HEK293 (cell line): ENCODE results near the gene DEDD2.

Experiments used
- BCL11B ChIP-seq: fragments of 450-650 bp; formaldehyde crosslinking; IDR thresholded peaks from 2 replicates; pipeline ENCODE4 v1.5.1; 2016; ENCODE audit warnings: low read depth, missing biosample characterization, missing genetic modification characterization
- GLI4 ChIP-seq: fragments of 450-650 bp; formaldehyde crosslinking; IDR thresholded peaks from 2 replicates; pipeline ENCODE4 v1.5.1; 2016; ENCODE audit warnings: missing biosample characterization, missing genetic modification characterization
- GLIS1 ChIP-seq: fragments of 450-650 bp; formaldehyde crosslinking; IDR thresholded peaks from 2 replicates; pipeline ENCODE4 v1.5.1; 2016; ENCODE audit warnings: missing biosample characterization, missing genetic modification characterization
- GLIS2 ChIP-seq: fragments of 450-650 bp; formaldehyde crosslinking; IDR thresholded peaks from 2 replicates; pipeline ENCODE4 v1.5.1; 2016; ENCODE audit warnings: missing biosample characterization, missing genetic modification characterization
- KLF7 ChIP-seq: fragments of 450-650 bp; formaldehyde crosslinking; IDR thresholded peaks from 2 replicates; pipeline ENCODE4 v1.5.1; 2016; ENCODE audit warnings: missing biosample characterization, missing genetic modification characterization, borderline replicate concordance
- KLF8 ChIP-seq: fragments of 450-650 bp; formaldehyde crosslinking; IDR thresholded peaks from 2 replicates; pipeline ENCODE4 v1.5.1; 2016; ENCODE audit warnings: missing biosample characterization, missing genetic modification characterization
- OSR2 ChIP-seq: fragments of 450-650 bp; formaldehyde crosslinking; IDR thresholded peaks from 2 replicates; pipeline ENCODE4 v1.5.1; 2016; ENCODE audit warnings: missing biosample characterization, missing genetic modification characterization
- REPIN1 ChIP-seq: fragments of 450-650 bp; formaldehyde crosslinking; IDR thresholded peaks from 2 replicates; pipeline ENCODE4 v1.5.1; 2017; ENCODE audit warnings: missing biosample characterization, missing genetic modification characterization, low read depth
- SETDB1 ChIP-seq: IDR thresholded peaks from one replicate; pipeline ENCODE4 v1.6.1; 2017; ENCODE audit warnings: mild to moderate bottlenecking, low read length, moderate library complexity, mixed read lengths; ENCODE audit not compliant: insufficient read length
- ZFP37 ChIP-seq: fragments of 450-650 bp; formaldehyde crosslinking; IDR thresholded peaks from 2 replicates; pipeline ENCODE4 v1.5.1; 2016; ENCODE audit warnings: missing biosample characterization, missing genetic modification characterization
- ZFP69B ChIP-seq: fragments of 450-650 bp; formaldehyde crosslinking; IDR thresholded peaks from 2 replicates; pipeline ENCODE4 v1.5.1; 2016; ENCODE audit warnings: missing biosample characterization, missing genetic modification characterization
- ZNF114 ChIP-seq: fragments of 450-650 bp; formaldehyde crosslinking; IDR thresholded peaks from 2 replicates; pipeline ENCODE4 v1.5.0; 2017; ENCODE audit warnings: missing biosample characterization, missing genetic modification characterization
- ZNF211 ChIP-seq: fragments of 450-650 bp; formaldehyde crosslinking; IDR thresholded peaks from 2 replicates; pipeline ENCODE4 v1.5.1; 2016; ENCODE audit warnings: low read depth, missing biosample characterization, missing genetic modification characterization
- ZNF221 ChIP-seq: fragments of 450-650 bp; formaldehyde crosslinking; IDR thresholded peaks from 2 replicates; pipeline ENCODE4 v1.5.1; 2017; ENCODE audit warnings: missing biosample characterization, missing genetic modification characterization, borderline replicate concordance
- ZNF354C ChIP-seq: fragments of 450-650 bp; formaldehyde crosslinking; IDR thresholded peaks from 2 replicates; pipeline ENCODE4 v1.5.1; 2016; ENCODE audit warnings: missing biosample characterization, missing genetic modification characterization, low read depth, borderline replicate concordance
- ZNF629 ChIP-seq: fragments of 450-650 bp; formaldehyde crosslinking; IDR thresholded peaks from 2 replicates; pipeline ENCODE4 v1.5.1; 2017; ENCODE audit warnings: missing biosample characterization, missing genetic modification characterization
- ZNF660 ChIP-seq: fragments of 450-650 bp; IDR thresholded peaks from 2 replicates; pipeline ENCODE4 v1.5.1; 2018; ENCODE audit warnings: missing biosample characterization, mild to moderate bottlenecking, missing genetic modification characterization
- ZNF670 ChIP-seq: fragments of 450-650 bp; formaldehyde crosslinking; IDR thresholded peaks from 2 replicates; pipeline ENCODE4 v1.5.1; 2016; ENCODE audit warnings: missing biosample characterization, missing genetic modification characterization, low read depth
- ZNF677 ChIP-seq: fragments of 450-650 bp; IDR thresholded peaks from 2 replicates; pipeline ENCODE4 v1.5.0; 2018; ENCODE audit warnings: missing biosample characterization, mild to moderate bottlenecking, missing genetic modification characterization, moderate library complexity
- ZSCAN16 ChIP-seq: fragments of 450-650 bp; formaldehyde crosslinking; IDR thresholded peaks from 2 replicates; pipeline ENCODE4 v1.5.1; 2016; ENCODE audit warnings: missing biosample characterization, missing genetic modification characterization
- TF ChIP-seq, protein P1 (sequence below): fragments of 450-650 bp; formaldehyde crosslinking; IDR thresholded peaks from 2 replicates; pipeline ENCODE4 v1.5.1; 2016; ENCODE audit warnings: missing biosample characterization, missing genetic modification characterization
- TF ChIP-seq, protein P2 (sequence below): fragments of 450-650 bp; formaldehyde crosslinking; IDR thresholded peaks from 2 replicates; pipeline ENCODE4 v1.5.1; 2017; ENCODE audit warnings: missing biosample characterization, missing genetic modification characterization
- TF ChIP-seq, protein P3 (sequence below): fragments of 450-650 bp; formaldehyde crosslinking; IDR thresholded peaks from 2 replicates; pipeline ENCODE4 v1.5.1; 2016; ENCODE audit warnings: missing biosample characterization, missing genetic modification characterization
- TF ChIP-seq, protein P4 (sequence below): fragments of 450-650 bp; formaldehyde crosslinking; conservative IDR thresholded peaks from 2 replicates; pipeline ENCODE4 v1.5.1; 2016; ENCODE audit warnings: low read depth, missing biosample characterization, missing genetic modification characterization
- TF ChIP-seq, protein P5 (sequence below): fragments of 450-650 bp; formaldehyde crosslinking; IDR thresholded peaks from 2 replicates; pipeline ENCODE4 v1.5.1; 2016; ENCODE audit warnings: missing biosample characterization, missing genetic modification characterization
- TF ChIP-seq, protein P6 (sequence below): fragments of 450-650 bp; formaldehyde crosslinking; IDR thresholded peaks from 2 replicates; pipeline ENCODE4; 2016; ENCODE audit warnings: missing biosample characterization, missing genetic modification characterization

Gene DEDD2

DNA sequence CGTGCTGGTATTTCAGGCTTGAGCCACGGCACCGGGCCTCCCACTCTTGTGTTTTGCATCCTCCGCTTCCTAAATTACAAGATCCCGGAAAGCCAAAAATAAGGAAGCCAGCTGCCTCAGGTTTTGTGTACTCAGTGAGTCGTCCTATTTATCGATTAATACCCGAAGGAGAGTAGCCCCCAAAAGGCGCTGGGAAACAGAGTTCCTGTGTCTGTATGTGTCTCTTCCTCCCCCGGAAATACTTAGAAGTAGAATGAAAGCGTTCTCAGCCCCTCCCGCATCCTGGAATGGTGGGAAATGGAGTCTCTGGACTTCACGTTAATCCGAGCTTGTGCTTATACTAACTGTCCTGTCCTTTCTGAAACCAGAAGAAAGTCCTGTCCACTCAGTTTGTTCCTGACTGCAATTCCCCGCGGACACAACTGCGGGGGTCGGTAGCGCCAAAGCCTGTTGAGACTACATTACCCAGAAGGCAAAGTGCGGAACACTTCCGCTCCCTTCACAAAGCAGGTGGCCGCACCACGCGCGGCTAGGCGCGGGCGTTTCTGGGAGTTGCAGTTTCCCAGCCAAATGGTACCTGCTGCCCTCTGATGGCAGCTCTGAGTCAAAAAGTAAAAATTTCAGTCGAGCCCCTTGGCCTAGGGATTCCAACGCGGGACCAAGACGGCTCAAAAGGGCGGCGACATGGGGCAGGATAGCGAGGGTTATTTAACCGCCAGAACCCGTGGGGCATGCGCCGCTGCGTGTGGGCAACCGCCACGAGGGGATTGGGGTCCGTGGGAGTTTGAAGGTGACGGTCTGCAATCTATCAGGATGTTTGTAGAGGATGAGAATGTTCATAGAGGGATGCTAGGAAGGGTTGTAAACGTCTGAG lies 27.1 kb upstream of the DEDD2 start (continued):
- TF ChIP-seq GLIS1 (tag by site-specific recombination) (peak; percentile 90), SETDB1 (no peak), ZFP69B (tag by site-specific recombination) (no peak), ZNF354C (tag by site-specific recombination) (no peak), ZNF677 (tag by site-specific recombination) (no peak), KLF8 (tag by site-specific recombination) (peak; percentile 87), GLIS2 (tag by site-specific recombination) (peak; percentile 92), ZNF114 (tag by site-specific recombination) (no peak), KLF7 (tag by site-specific recombination) (0 out of 2 replicates have a peak, but pooled peaks have one; percentile 35), REPIN1 (no peak; the same call in 1 of the 2 replicates), ZNF629 (tag by site-specific recombination) (peak; percentile 64), GLI4 (tag by site-specific recombination) (no peak), ZNF211 (no peak), BCL11B (tag by site-specific recombination) (no peak), ZNF670 (no peak), ZFP37 (tag by site-specific recombination) (0 out of 2 replicates have a peak, but pooled peaks have one; percentile 18), ZNF221 (tag by site-specific recombination) (no peak), OSR2 (tag by site-specific recombination) (no peak), ZSCAN16 (tag by site-specific recombination) (no peak), ZNF660 (tag by site-specific recombination) (peak; percentile 73)
- TF ChIP-seq, protein P1, sequence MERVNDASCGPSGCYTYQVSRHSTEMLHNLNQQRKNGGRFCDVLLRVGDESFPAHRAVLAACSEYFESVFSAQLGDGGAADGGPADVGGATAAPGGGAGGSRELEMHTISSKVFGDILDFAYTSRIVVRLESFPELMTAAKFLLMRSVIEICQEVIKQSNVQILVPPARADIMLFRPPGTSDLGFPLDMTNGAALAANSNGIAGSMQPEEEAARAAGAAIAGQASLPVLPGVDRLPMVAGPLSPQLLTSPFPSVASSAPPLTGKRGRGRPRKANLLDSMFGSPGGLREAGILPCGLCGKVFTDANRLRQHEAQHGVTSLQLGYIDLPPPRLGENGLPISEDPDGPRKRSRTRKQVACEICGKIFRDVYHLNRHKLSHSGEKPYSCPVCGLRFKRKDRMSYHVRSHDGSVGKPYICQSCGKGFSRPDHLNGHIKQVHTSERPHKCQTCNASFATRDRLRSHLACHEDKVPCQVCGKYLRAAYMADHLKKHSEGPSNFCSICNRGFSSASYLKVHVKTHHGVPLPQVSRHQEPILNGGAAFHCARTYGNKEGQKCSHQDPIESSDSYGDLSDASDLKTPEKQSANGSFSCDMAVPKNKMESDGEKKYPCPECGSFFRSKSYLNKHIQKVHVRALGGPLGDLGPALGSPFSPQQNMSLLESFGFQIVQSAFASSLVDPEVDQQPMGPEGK (tag by site-specific recombination): peak; percentile 85
- TF ChIP-seq, protein P2, sequence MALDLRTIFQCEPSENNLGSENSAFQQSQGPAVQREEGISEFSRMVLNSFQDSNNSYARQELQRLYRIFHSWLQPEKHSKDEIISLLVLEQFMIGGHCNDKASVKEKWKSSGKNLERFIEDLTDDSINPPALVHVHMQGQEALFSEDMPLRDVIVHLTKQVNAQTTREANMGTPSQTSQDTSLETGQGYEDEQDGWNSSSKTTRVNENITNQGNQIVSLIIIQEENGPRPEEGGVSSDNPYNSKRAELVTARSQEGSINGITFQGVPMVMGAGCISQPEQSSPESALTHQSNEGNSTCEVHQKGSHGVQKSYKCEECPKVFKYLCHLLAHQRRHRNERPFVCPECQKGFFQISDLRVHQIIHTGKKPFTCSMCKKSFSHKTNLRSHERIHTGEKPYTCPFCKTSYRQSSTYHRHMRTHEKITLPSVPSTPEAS (tag by site-specific recombination): no peak
- TF ChIP-seq, protein P3, sequence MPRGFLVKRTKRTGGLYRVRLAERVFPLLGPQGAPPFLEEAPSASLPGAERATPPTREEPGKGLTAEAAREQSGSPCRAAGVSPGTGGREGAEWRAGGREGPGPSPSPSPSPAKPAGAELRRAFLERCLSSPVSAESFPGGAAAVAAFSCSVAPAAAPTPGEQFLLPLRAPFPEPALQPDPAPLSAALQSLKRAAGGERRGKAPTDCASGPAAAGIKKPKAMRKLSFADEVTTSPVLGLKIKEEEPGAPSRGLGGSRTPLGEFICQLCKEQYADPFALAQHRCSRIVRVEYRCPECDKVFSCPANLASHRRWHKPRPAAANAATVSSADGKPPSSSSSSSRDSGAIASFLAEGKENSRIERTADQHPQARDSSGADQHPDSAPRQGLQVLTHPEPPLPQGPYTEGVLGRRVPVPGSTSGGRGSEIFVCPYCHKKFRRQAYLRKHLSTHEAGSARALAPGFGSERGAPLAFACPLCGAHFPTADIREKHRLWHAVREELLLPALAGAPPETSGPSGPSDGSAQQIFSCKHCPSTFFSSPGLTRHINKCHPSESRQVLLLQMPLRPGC: no peak
- TF ChIP-seq, protein P4, sequence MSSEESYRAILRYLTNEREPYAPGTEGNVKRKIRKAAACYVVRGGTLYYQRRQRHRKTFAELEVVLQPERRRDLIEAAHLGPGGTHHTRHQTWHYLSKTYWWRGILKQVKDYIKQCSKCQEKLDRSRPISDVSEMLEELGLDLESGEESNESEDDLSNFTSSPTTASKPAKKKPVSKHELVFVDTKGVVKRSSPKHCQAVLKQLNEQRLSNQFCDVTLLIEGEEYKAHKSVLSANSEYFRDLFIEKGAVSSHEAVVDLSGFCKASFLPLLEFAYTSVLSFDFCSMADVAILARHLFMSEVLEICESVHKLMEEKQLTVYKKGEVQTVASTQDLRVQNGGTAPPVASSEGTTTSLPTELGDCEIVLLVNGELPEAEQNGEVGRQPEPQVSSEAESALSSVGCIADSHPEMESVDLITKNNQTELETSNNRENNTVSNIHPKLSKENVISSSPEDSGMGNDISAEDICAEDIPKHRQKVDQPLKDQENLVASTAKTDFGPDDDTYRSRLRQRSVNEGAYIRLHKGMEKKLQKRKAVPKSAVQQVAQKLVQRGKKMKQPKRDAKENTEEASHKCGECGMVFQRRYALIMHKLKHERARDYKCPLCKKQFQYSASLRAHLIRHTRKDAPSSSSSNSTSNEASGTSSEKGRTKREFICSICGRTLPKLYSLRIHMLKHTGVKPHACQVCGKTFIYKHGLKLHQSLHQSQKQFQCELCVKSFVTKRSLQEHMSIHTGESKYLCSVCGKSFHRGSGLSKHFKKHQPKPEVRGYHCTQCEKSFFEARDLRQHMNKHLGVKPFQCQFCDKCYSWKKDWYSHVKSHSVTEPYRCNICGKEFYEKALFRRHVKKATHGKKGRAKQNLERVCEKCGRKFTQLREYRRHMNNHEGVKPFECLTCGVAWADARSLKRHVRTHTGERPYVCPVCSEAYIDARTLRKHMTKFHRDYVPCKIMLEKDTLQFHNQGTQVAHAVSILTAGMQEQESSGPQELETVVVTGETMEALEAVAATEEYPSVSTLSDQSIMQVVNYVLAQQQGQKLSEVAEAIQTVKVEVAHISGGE: peak; percentile 96
- TF ChIP-seq, protein P5, sequence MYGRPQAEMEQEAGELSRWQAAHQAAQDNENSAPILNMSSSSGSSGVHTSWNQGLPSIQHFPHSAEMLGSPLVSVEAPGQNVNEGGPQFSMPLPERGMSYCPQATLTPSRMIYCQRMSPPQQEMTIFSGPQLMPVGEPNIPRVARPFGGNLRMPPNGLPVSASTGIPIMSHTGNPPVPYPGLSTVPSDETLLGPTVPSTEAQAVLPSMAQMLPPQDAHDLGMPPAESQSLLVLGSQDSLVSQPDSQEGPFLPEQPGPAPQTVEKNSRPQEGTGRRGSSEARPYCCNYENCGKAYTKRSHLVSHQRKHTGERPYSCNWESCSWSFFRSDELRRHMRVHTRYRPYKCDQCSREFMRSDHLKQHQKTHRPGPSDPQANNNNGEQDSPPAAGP (tag by site-specific recombination): no peak
- TF ChIP-seq, protein P6, sequence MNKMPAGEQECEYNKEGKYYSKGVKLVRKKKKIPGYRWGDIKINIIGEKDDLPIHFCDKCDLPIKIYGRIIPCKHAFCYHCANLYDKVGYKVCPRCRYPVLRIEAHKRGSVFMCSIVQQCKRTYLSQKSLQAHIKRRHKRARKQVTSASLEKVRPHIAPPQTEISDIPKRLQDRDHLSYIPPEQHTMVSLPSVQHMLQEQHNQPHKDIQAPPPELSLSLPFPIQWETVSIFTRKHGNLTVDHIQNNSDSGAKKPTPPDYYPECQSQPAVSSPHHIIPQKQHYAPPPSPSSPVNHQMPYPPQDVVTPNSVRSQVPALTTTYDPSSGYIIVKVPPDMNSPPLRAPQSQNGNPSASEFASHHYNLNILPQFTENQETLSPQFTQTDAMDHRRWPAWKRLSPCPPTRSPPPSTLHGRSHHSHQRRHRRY (tag by site-specific recombination): no peak
